WTC11 (cell line): ENCODE data around the gene MT1F. TPM values are rescaled to one million over a fixed set of nuclear protein-coding genes. Genes with fewer than 3 reads are reported as not detected.

Experiments used
- ATAC-seq: fragments of 200-7000 bp; cut with Tn5 transposase; 2 replicates; pipeline ENCODE4 v1.10.0; 2021; ENCODE audit warnings: mild to moderate bottlenecking, moderate library complexity
- CTCF ChIA-PET: fragments of 300-600 bp; sonication (Branson Sonifier 250); formaldehyde crosslinking; loops from one replicate; lab custom pipeline; 2021; ENCODE audit warnings: antibody characterized with exemption; lab: Charles Lee
- POLR2A ChIA-PET: fragments of 350-600 bp; sonication (Branson Sonifier 250); formaldehyde crosslinking; loops from one replicate; lab custom pipeline; 2021; ENCODE audit warnings: antibody characterized with exemption; lab: Charles Lee
- DNase-seq: peaks from one replicate; pipeline ENCODE4 v3.0.0; 2021; ENCODE audit warnings: low spot score
- H3K27ac Mint-ChIP-seq: 2 replicates; pipeline ENCODE4 v1.8.0; 2021; ENCODE audit warnings: mixed read lengths
- H3K27me3 Mint-ChIP-seq: 2 replicates; pipeline ENCODE4 v1.8.0; 2021; ENCODE audit warnings: low read depth, mild to moderate bottlenecking, moderate library complexity, mixed read lengths
- H3K36me3 Mint-ChIP-seq: 2 replicates; pipeline ENCODE4 v1.8.0; 2021; ENCODE audit warnings: mixed read lengths
- H3K4me1 Mint-ChIP-seq: 2 replicates; pipeline ENCODE4 v1.8.0; 2022; ENCODE audit warnings: mixed read lengths
- H3K4me3 Mint-ChIP-seq: 2 replicates; pipeline ENCODE4 v1.8.0; 2021; ENCODE audit warnings: mild to moderate bottlenecking, moderate library complexity, mixed read lengths
- H3K9me3 Mint-ChIP-seq: 2 replicates; pipeline ENCODE4 v1.8.0; 2021; ENCODE audit warnings: mixed read lengths
- ELF4 ChIP-seq: sonication (generic); formaldehyde crosslinking; IDR thresholded peaks from 2 replicates; pipeline ENCODE4 v1.8.1; 2022; ENCODE audit warnings: low read depth, mild to moderate bottlenecking, moderate library complexity, missing genetic modification reagents
- EMX1 ChIP-seq: fragments of 250-450 bp; sonication (Bioruptor Pico); IDR thresholded peaks from 2 replicates; pipeline ENCODE4 v1.8.0; 2021; ENCODE audit warnings: mild to moderate bottlenecking
- ETV6 ChIP-seq: sonication (generic); formaldehyde crosslinking; IDR thresholded peaks from 2 replicates; pipeline ENCODE4 v1.8.1; 2022; ENCODE audit warnings: mild to moderate bottlenecking, missing genetic modification reagents
- HMGA2 ChIP-seq: fragments of 250-450 bp; sonication (Bioruptor Pico); IDR thresholded peaks from 2 replicates; pipeline ENCODE4 v1.4.0; 2021; ENCODE audit warnings: mild to moderate bottlenecking, moderate library complexity
- JAZF1 ChIP-seq: fragments of 250-450 bp; sonication (Bioruptor Pico); IDR thresholded peaks from 2 replicates; pipeline ENCODE4 v1.9.0; 2021; ENCODE audit warnings: moderate library complexity, mild to moderate bottlenecking, inconsistent platforms
- MLX ChIP-seq: sonication (generic); formaldehyde crosslinking; IDR thresholded peaks from 2 replicates; pipeline ENCODE4 v1.8.1; 2023; ENCODE audit warnings: mild to moderate bottlenecking, missing genetic modification reagents, moderate library complexity
- NR3C1 ChIP-seq: sonication (generic); formaldehyde crosslinking; conservative IDR thresholded peaks from 2 replicates; pipeline ENCODE4 v1.8.1; 2023; ENCODE audit warnings: low read depth, mild to moderate bottlenecking, missing genetic modification reagents
- PREB ChIP-seq: sonication (generic); formaldehyde crosslinking; IDR thresholded peaks from 2 replicates; pipeline ENCODE4 v1.8.1; 2022; ENCODE audit warnings: mild to moderate bottlenecking, missing genetic modification reagents, moderate library complexity, borderline replicate concordance
- STAT6 ChIP-seq: sonication (generic); formaldehyde crosslinking; conservative IDR thresholded peaks from 2 replicates; pipeline ENCODE4 v1.8.1; 2023; ENCODE audit warnings: mild to moderate bottlenecking, low read depth, missing genetic modification reagents, moderate library complexity
- TP53 ChIP-seq: sonication (generic); formaldehyde crosslinking; IDR thresholded peaks from 2 replicates; pipeline ENCODE4 v1.8.1; 2023; ENCODE audit warnings: mild to moderate bottlenecking, missing genetic modification reagents
- USF1 ChIP-seq: sonication (generic); formaldehyde crosslinking; IDR thresholded peaks from 2 replicates; pipeline ENCODE4 v1.8.0; 2022; ENCODE audit warnings: mild to moderate bottlenecking, missing genetic modification reagents
- ZBTB21 ChIP-seq: sonication (generic); formaldehyde crosslinking; IDR thresholded peaks from 2 replicates; pipeline ENCODE4 v1.8.1; 2023; ENCODE audit warnings: mild to moderate bottlenecking, missing genetic modification reagents, borderline replicate concordance
- ZMAT4 ChIP-seq: fragments of 250-450 bp; sonication (Bioruptor Pico); IDR thresholded peaks from 2 replicates; pipeline ENCODE4 v1.9.0; 2021; ENCODE audit warnings: mild to moderate bottlenecking
- total RNA-seq: library from RNA; stranded (reverse); gene quantifications from 3 replicates; pipeline ENCODE4 v1.2.3, GENCODE V29; 2021
- TF ChIP-seq, protein P1 (sequence below): sonication (generic); formaldehyde crosslinking; IDR thresholded peaks from 2 replicates; pipeline ENCODE4 v1.8.0; 2023; ENCODE audit warnings: mild to moderate bottlenecking, missing genetic modification reagents
- TF ChIP-seq, protein P2 (sequence below): sonication (generic); formaldehyde crosslinking; IDR thresholded peaks from 2 replicates; pipeline ENCODE4 v1.8.1; 2022; ENCODE audit warnings: missing genetic modification reagents, borderline replicate concordance

Gene MT1F
- total RNA-seq, 1 experiment from 2014 or later, result 58.2 TPM

- no peak overlapping the region for H3K27ac Mint-ChIP-seq
- peaks cover 4% of the 10 kb centered on the region for H3K9me3 Mint-ChIP-seq
- TF ChIP-seq, protein P1, sequence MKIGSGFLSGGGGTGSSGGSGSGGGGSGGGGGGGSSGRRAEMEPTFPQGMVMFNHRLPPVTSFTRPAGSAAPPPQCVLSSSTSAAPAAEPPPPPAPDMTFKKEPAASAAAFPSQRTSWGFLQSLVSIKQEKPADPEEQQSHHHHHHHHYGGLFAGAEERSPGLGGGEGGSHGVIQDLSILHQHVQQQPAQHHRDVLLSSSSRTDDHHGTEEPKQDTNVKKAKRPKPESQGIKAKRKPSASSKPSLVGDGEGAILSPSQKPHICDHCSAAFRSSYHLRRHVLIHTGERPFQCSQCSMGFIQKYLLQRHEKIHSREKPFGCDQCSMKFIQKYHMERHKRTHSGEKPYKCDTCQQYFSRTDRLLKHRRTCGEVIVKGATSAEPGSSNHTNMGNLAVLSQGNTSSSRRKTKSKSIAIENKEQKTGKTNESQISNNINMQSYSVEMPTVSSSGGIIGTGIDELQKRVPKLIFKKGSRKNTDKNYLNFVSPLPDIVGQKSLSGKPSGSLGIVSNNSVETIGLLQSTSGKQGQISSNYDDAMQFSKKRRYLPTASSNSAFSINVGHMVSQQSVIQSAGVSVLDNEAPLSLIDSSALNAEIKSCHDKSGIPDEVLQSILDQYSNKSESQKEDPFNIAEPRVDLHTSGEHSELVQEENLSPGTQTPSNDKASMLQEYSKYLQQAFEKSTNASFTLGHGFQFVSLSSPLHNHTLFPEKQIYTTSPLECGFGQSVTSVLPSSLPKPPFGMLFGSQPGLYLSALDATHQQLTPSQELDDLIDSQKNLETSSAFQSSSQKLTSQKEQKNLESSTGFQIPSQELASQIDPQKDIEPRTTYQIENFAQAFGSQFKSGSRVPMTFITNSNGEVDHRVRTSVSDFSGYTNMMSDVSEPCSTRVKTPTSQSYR, result no peak
- TF ChIP-seq EMX1 (CRISPR knock-in tag) (no peak), MLX (CRISPR knock-in tag) (no peak), HMGA2 (CRISPR knock-in tag) (no peak), JAZF1 (CRISPR knock-in tag) (no peak), ELF4 (CRISPR knock-in tag) (no peak), ETV6 (CRISPR knock-in tag) (no peak), TP53 (CRISPR knock-in tag) (no peak), ZBTB21 (CRISPR knock-in tag) (no peak), USF1 (CRISPR knock-in tag) (no peak), STAT6 (CRISPR knock-in tag) (no peak), NR3C1 (CRISPR knock-in tag) (no peak), ZMAT4 (CRISPR knock-in tag) (no peak), PREB (CRISPR knock-in tag) (no peak)
- TF ChIP-seq, protein P2, sequence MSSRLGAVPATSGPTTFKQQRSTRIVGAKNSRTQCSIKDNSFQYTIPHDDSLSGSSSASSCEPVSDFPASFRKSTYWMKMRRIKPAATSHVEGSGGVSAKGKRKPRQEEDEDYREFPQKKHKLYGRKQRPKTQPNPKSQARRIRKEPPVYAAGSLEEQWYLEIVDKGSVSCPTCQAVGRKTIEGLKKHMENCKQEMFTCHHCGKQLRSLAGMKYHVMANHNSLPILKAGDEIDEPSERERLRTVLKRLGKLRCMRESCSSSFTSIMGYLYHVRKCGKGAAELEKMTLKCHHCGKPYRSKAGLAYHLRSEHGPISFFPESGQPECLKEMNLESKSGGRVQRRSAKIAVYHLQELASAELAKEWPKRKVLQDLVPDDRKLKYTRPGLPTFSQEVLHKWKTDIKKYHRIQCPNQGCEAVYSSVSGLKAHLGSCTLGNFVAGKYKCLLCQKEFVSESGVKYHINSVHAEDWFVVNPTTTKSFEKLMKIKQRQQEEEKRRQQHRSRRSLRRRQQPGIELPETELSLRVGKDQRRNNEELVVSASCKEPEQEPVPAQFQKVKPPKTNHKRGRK (CRISPR knock-in tag), result no peak
- H3K4me3 Mint-ChIP-seq, result no peak overlapping the region
- peaks cover 2% of the 10 kb centered on the region for H3K27me3 Mint-ChIP-seq
- DNase-seq (no peak), ATAC-seq (no peak)
- peaks cover 17% of the 10 kb centered on the region for H3K4me1 Mint-ChIP-seq
- H3K36me3 Mint-ChIP-seq, result no peaks in the 10 kb centered on the region
- POLR2A ChIA-PET, result interaction anchor here (0.9 to 1.9 kb wide), 2 partner anchors 20 to 35 kb away, joined by 4 to 7 read pairs; partner anchors contain the start of genes MT1G and MT1X
- CTCF ChIA-PET, result interaction anchor here (1.2 to 3.3 kb wide), 18 partner anchors 14 to 223 kb away, joined by 5 to 46 read pairs (median 16); partner anchors contain the start of genes MT1G, MT1H, MT1X and MT2A
These were observed 45.1 kb downstream of the MT1F start for GRCh38 chr16:56702836-56703235.

Other genes with a start within 250 kb of the MT1F start
- gene AMFR, start 232.4 kb upstream of the MT1F start, total RNA-seq, result 31.2 to 34.5 TPM (median 31.7 TPM) in 3 replicates
- gene NUDT21, start 206.6 kb upstream of the MT1F start, total RNA-seq, result 247 to 263 TPM (median 259 TPM) in 3 replicates
- gene OGFOD1, start 206.4 kb upstream of the MT1F start, total RNA-seq, result 50.5 to 52.2 TPM (median 50.7 TPM) in 3 replicates
- gene BBS2, start 137.9 kb upstream of the MT1F start, total RNA-seq, result 19.1 to 25.7 TPM (median 24.1 TPM) in 3 replicates
- not detected in 3 replicates for gene MT4, start 92.9 kb upstream of the MT1F start, total RNA-seq
- 0.71 to 1.2 TPM (median 0.77 TPM) in 3 replicates for gene MT3, start 68.4 kb upstream of the MT1F start, total RNA-seq
- gene MT2A, start 49.4 kb upstream of the MT1F start, total RNA-seq, result 139 to 173 TPM (median 149 TPM) in 3 replicates
- 92.7 to 114 TPM (median 103 TPM) in 3 replicates for gene MT1E, start 32.2 kb upstream of the MT1F start, total RNA-seq
- 4.5 to 4.8 TPM (median 4.7 TPM) in 3 replicates for gene MT1M, start 25.3 kb upstream of the MT1F start, total RNA-seq
- gene MT1A, start 19.3 kb upstream of the MT1F start, total RNA-seq, result 0.94 to 2.8 TPM in 2 of 3 replicates, not detected in the other
- gene MT1B, start 6.1 kb upstream of the MT1F start, total RNA-seq, result not detected in 3 replicates
- 326 to 361 TPM (median 333 TPM) in 3 replicates for gene MT1G, start 10.1 kb downstream of the MT1F start, total RNA-seq
- gene MT1H, start 11.9 kb downstream of the MT1F start, total RNA-seq, result 122 to 164 TPM (median 159 TPM) in 3 replicates
- gene MT1X, start 24.5 kb downstream of the MT1F start, total RNA-seq, result 328 to 466 TPM (median 465 TPM) in 3 replicates
- 167 to 185 TPM (median 175 TPM) in 3 replicates for gene NUP93, start 72.2 kb downstream of the MT1F start, total RNA-seq
- gene SLC12A3, start 207.2 kb downstream of the MT1F start, total RNA-seq, result 0.05 to 0.09 TPM in 2 of 3 replicates, not detected in the other